K562 (cell line): ENCODE results near the gene APOLD1.

Source experiments
- JUN ChIP-seq, 2 experiments: sonication (generic) in 1 of 2; formaldehyde crosslinking in 1 of 2; IDR thresholded peaks; 2 replicates each; pipeline versions ENCODE4 v1.6.1 to v1.8.0; 2012 to 2022; ENCODE audit warnings: borderline replicate concordance in 2 of 2, mild to moderate bottlenecking in 2 of 2, improper control_type of control experiment in 1 of 2, low read depth in 1 of 2, low read length in 1 of 2, missing genetic modification reagents in 1 of 2
- KAT2B ChIP-seq: IDR thresholded peaks from one replicate; pipeline ENCODE4 v1.6.1; 2012; ENCODE audit warnings: low read depth, mild to moderate bottlenecking, control low read depth, inconsistent platforms, low read length, moderate library complexity
- ZNF584 ChIP-seq: fragments of 200-800 bp; sonication (Bioruptor generic); IDR thresholded peaks from 2 replicates; pipeline ENCODE4 v1.6.1; 2016; ENCODE audit warnings: low read depth, mild to moderate bottlenecking, missing genetic modification characterization, missing compliant biosample characterization
- TF ChIP-seq, protein P1 (sequence below), 3 experiments: IDR thresholded peaks in 2 of 3; conservative IDR thresholded peaks in 1 of 3; 2 replicates each; pipeline ENCODE4 v1.5.1; 2011 to 2012; ENCODE audit warnings: low read length in 3 of 3, mild to moderate bottlenecking in 3 of 3, control low read depth in 2 of 3, improper control_type of control experiment in 1 of 3, inconsistent platforms in 1 of 3, low read depth in 1 of 3, mixed read lengths in 1 of 3, moderate library complexity in 1 of 3; ENCODE audit not compliant: insufficient read depth in 2 of 3

GRCh38 chr12:12835378-12836146 is 50.1 kb downstream of the APOLD1 start:
- TF ChIP-seq KAT2B (no peak), ZNF584 (CRISPR knock-in tag) (no peak), JUN (IDR thresholded peaks at IDR 0.05; ENCODE audit: borderline replicate concordance, low read depth, low read length) (no peak), JUN (CRISPR knock-in tag; IDR thresholded peaks at IDR 0.05; ENCODE audit: borderline replicate concordance) (no peak)
- TF ChIP-seq, protein P1, sequence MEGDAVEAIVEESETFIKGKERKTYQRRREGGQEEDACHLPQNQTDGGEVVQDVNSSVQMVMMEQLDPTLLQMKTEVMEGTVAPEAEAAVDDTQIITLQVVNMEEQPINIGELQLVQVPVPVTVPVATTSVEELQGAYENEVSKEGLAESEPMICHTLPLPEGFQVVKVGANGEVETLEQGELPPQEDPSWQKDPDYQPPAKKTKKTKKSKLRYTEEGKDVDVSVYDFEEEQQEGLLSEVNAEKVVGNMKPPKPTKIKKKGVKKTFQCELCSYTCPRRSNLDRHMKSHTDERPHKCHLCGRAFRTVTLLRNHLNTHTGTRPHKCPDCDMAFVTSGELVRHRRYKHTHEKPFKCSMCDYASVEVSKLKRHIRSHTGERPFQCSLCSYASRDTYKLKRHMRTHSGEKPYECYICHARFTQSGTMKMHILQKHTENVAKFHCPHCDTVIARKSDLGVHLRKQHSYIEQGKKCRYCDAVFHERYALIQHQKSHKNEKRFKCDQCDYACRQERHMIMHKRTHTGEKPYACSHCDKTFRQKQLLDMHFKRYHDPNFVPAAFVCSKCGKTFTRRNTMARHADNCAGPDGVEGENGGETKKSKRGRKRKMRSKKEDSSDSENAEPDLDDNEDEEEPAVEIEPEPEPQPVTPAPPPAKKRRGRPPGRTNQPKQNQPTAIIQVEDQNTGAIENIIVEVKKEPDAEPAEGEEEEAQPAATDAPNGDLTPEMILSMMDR (IDR thresholded peaks at IDR 0.05 in 2 of 3, conservative IDR thresholded peaks at IDR 0.05 in 1 of 3; ENCODE audit: insufficient read depth in 2 of 3, low read depth in 1 of 3, low read length in 3 of 3), result no peak
